DMS53 (cell line): Measurements from ENCODE around the gene FANCC.

Experiments
- DNase-seq: peaks from one replicate; lab custom pipeline; 2025; lab: John Stamatoyannopoulos, UW

The FANCC gene

GRCh38 chr9:95070549-95071021, 246.9 kb downstream of the FANCC start:
- peak; percentile 54 for DNase-seq

GRCh38 chr9:95067897-95068296, 249.6 kb downstream of the FANCC start:
- DNase-seq = no peak

GRCh38 chr9:95067057-95067456, 250.5 kb downstream of the FANCC start:
- no peak for DNase-seq

- DNase-seq = peak; percentile 60
These were observed 252.3 kb downstream of the FANCC start for GRCh38 chr9:95065224-95065623.

- no peak for DNase-seq
These were observed 254.2 kb downstream of the FANCC start for GRCh38 chr9:95063300-95063699.

- no peak for DNase-seq
These were observed 254.9 kb downstream of the FANCC start for GRCh38 chr9:95062596-95063065.

- peak; percentile 40 for DNase-seq
These were observed 255.5 kb downstream of the FANCC start for GRCh38 chr9:95061916-95062595.

GRCh38 chr9:95060916-95061315, 256.6 kb downstream of the FANCC start:
- DNase-seq = no peak

GRCh38 chr9:95060234-95060633, 257.3 kb downstream of the FANCC start:
- DNase-seq = no peak

GRCh38 chr9:95058795-95059386, 258.6 kb downstream of the FANCC start:
- no peak for DNase-seq

GRCh38 chr9:95058121-95058785, 259.3 kb downstream of the FANCC start:
- DNase-seq = no peak

GRCh38 chr9:95057101-95057500, 260.4 kb downstream of the FANCC start:
- DNase-seq = peak; percentile 57

- peak; percentile 60 for DNase-seq
These were observed 261.5 kb downstream of the FANCC start for GRCh38 chr9:95055851-95056551.

- DNase-seq = no peak
These were observed 262.1 kb downstream of the FANCC start for GRCh38 chr9:95055334-95055850.

GRCh38 chr9:95053611-95054570, 263.6 kb downstream of the FANCC start:
- no peak for DNase-seq

- peak; percentile 34 for DNase-seq
These were observed 267.7 kb downstream of the FANCC start for GRCh38 chr9:95049761-95050160.
